ENCODE data around the gene CHI3L1. TPM values are rescaled to one million over a fixed set of nuclear protein-coding genes. Genes with fewer than 3 reads are reported as not detected.

Gene CHI3L1
- total RNA-seq, 4 donors from 2014 or later = 80.5 to 188 (median 107) TPM

DNA sequence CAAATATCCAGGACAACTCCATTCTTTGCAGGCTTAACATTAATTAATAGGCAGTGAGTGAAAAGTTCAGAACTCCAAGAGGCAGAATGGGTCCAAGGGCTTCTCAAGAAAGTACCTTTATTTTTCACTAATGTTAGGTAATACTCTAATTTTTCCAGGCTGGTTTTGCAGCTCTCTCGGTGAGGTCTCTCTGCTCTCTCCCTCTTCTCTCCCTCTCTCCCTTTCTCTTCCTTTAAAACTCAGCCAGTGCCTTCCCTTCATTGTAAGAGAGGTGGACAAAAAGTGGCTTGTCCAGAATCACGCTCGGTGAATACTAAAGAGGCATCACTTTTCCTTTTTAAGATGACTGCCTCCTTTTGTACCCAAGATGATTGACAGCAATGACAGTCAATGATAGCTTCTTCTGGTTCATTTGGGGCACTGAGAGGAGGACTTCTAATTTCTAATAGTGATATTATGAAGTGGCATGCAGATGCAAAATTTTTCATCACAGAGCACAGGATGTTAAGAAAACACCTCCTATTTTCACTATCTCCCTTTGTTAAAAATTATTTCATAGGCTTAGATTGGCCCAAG lies 1.3 kb upstream of the CHI3L1 start:
- intact Hi-C loops (cut with DNase I; ENCODE audit: low total_unique reads) = no loop called here
- 72 to 75% methylated on average over 3 of the region's 3 CpGs for WGBS, 2 donors
- H3K4me3 ChIP-seq (ENCODE audit: low read depth, poor library complexity, severe bottlenecking) = no peak overlapping the region
- DNase-seq (ENCODE audit: low spot score in 2 of 2) = no peak
- no peak for TF ChIP-seq POLR2A (IDR thresholded peaks at IDR 0.05)
- no peak for TF ChIP-seq CTCF (IDR thresholded peaks at IDR 0.05)

- DNase-seq (ENCODE audit: low spot score in 2 of 2) = no peak
- WGBS, 2 donors = 24 to 38% methylated on average over 7 of the region's 7 CpGs
- intact Hi-C loops (cut with DNase I; ENCODE audit: low total_unique reads) = no loop called here
- TF ChIP-seq POLR2A (IDR thresholded peaks at IDR 0.05) (no peak), CTCF (IDR thresholded peaks at IDR 0.05) (no peak)
- no peak overlapping the region for H3K4me3 ChIP-seq (ENCODE audit: low read depth, poor library complexity, severe bottlenecking)
Observed at GRCh38 chr1:203187304-203187685, 791 bp upstream of the CHI3L1 start.

GRCh38 chr1:203186091-203186445 lies 436 bp downstream of the CHI3L1 start:
- no peak for DNase-seq (ENCODE audit: low spot score in 2 of 2)
- intact Hi-C loops (cut with DNase I; ENCODE audit: low total_unique reads) = no loop called here
- whole genome bisulfite sequencing, 2 donors = 63 to 74% methylated on average over 5 of the region's 5 CpGs
- TF ChIP-seq CTCF (IDR thresholded peaks at IDR 0.05) = no peak
- TF ChIP-seq POLR2A (IDR thresholded peaks at IDR 0.05) = no peak
- H3K4me3 ChIP-seq (ENCODE audit: low read depth, poor library complexity, severe bottlenecking) = no peak overlapping the region

DNA sequence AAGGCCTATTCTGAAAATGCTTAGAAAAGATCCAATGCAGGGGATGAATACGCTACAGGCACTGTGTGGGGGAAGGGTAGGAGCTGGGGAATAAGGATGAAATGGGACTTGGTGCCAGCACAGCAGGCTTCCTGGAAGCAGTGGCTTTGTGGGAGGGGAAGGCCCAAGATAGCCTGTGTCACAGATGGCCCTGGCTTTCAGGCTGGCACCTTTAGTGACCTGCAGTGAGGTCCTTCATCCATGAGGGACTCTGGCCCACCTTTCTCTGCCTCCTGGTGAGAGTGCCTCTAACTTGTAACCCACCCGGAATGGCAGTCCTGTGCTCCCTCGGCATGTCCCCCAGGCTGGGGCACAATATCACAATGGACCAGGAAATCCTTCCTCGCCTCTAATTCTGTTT lies 919 bp downstream of the CHI3L1 start:
- no peak for TF ChIP-seq POLR2A (IDR thresholded peaks at IDR 0.05)
- TF ChIP-seq CTCF (IDR thresholded peaks at IDR 0.05) = no peak
- intact Hi-C loops (cut with DNase I; ENCODE audit: low total_unique reads) = no loop called here
- peak in 1 of 2 donors; percentile 56 for DNase-seq (ENCODE audit: low spot score in 2 of 2)
- WGBS, 2 donors = 76 to 94% methylated on average over 4 of the region's 4 CpGs
- H3K4me3 ChIP-seq (ENCODE audit: low read depth, poor library complexity, severe bottlenecking) = no peak overlapping the region

GRCh38 chr1:203185061-203185461 lies 1.4 kb downstream of the CHI3L1 start:
- peak in 1 of 2 donors; percentile 70 for DNase-seq (ENCODE audit: low spot score in 2 of 2)
- intact Hi-C loops (cut with DNase I; ENCODE audit: low total_unique reads) = no loop called here
- 72 to 81% methylated on average over 10 of the region's 10 CpGs for WGBS, 2 donors
- TF ChIP-seq CTCF (IDR thresholded peaks at IDR 0.05) = no peak
- TF ChIP-seq POLR2A (IDR thresholded peaks at IDR 0.05) = no peak
- H3K4me3 ChIP-seq (ENCODE audit: low read depth, poor library complexity, severe bottlenecking) = no peak overlapping the region

DNA sequence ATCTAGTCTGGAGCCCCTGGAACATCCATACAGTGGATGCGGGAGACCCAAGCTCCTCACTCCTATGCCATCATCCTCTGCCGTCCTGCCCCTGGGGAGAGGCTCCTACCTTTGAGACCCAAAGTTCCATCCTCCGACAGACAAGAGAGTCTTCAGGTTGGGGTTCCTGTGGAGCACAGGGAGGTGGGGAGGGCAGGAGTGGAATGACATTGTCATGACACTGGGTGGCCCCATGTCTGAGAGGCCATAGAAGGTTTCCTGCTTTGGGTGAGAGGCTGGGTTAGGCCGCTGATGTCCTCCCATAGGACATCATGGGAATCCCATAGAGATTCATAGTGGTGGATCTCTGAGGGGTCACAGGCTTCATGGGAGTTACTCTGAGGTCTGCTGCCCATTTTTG lies 2.0 kb downstream of the CHI3L1 start:
- intact Hi-C loops (cut with DNase I; ENCODE audit: low total_unique reads) = no loop called here

More for the DNA sequence above, 2.0 kb downstream of the CHI3L1 start:
- H3K4me3 ChIP-seq (ENCODE audit: low read depth, poor library complexity, severe bottlenecking) = no peak overlapping the region
- 75 to 98% methylated on average over 4 of the region's 4 CpGs for WGBS, 2 donors
- peak in 1 of 2 donors; percentile 53 for DNase-seq (ENCODE audit: low spot score in 2 of 2)
- TF ChIP-seq CTCF (IDR thresholded peaks at IDR 0.05) = no peak
